HG02571 (cell line): ENCODE measurements around the gene MINDY1.

Source experiments
- ATAC-seq: cut with Tn5 transposase; IDR thresholded peaks from one replicate; pipeline ENCODE4 v1.9.1; 2021; ENCODE audit warnings: mild to moderate bottlenecking, moderate library complexity; ENCODE audit not compliant: unreplicated experiment

The MINDY1 gene

DNA sequence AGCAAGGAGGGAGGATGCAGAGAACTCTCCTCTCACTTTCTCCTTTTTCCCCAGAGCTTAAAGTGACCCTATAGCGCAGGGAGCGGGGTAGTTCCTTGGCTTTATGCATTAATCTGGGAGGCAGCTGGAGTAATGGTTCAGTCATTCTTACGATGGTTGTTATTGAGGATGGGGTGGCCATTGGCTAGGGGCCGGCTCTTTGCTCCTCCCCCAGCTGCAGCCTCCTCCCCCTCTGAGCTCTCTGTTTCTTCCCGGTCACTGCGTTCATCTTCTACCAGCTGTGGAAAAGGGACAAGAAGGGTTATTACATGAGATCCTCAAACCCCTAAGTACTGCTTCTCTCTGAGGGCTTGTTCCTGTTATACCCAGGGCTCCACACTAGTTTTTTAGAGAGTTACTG lies 40.7 kb downstream of the MINDY1 start:
- no peak for ATAC-seq

DNA sequence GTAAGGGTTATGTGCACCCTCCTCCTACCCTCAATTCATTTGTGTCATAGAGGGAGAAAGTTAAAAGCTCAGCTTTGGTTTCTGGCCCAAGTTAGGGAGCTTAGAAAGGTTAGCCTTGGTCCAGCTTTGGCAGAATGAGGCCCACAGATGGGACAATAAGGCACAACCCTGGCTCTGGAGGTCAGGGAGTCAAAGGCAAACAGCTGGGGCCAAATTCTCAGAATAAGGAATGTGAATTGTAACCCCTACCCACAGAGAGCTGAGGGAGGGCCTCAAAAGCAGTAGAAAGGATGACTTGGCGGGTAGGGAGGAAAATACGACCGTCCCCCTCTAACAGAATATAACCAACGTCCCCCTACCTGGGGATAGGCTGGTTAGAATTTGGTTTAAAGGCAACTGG lies 41.1 kb downstream of the MINDY1 start:
- no peak for ATAC-seq

DNA sequence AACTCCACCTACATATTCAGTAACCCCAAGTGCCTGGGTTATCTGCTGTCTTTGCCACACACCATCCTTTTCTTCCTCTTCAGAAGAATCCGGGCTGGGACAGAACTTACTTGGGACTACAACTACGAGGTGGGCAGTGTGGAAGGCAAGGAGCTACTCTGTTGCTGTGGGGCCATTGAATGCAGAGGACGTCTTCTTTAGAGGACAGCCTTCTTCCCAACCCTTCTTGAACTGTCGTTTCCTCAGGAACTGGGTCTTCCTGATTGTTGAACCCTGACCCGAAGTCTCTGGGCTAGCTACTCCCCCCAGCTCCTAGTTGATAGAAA lies 42.6 kb downstream of the MINDY1 start:
- ATAC-seq, result no peak

DNA sequence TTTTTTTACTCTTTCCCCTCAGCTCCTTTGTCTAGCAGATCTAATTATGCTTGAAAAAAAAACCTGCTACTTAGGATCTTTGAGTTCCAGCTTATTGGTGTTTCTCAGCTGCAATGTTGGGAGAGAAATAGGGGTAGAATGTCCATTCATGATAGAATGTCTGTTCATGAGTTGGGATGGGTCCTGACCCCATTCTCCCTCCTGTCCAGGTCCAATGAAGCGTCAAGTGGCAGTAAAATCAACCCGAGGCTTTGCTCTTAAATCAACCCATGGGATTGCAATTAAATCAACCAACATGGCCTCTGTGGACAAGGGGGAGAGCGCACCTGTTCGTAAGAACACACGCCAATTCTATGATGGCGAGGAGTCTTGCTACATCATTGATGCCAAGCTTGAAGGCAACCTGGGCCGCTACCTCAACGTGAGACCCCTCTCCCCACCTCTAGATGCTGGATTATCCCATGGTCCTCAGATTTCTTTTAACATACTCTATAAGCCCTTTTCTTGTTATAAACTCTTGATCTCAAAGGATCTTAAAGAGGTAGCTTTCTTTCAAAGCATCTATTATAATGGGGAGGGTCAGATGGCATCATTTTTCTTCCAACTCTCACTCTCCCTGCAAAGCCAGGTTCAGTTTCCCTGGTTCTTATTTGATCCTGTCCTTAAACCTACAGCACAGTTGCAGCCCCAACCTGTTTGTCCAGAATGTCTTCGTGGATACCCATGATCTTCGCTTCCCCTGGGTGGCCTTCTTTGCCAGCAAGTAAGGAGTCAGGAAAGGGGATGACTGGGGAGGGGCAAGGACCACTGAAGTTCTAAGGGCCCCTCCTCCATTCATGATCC lies 43.2 kb downstream of the MINDY1 start:
- ATAC-seq, result no peak

DNA sequence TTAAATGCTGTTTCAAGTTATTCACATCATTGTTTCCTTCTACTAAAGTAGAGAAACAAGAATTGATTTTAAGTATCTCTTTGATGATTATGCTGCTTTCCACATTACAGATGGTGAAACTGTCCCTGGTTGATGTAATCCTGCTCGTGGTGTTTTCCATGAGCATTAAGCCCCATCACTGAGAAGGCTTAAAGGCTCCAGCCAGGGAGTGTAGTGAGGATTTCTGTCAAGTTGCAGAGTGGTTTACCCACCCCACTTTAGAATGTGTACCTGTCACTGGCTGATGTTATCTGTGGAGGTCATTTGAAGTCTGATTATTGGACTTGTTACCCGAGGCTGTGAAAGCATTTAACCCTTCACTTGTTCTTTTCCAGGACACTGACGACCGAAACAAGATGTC lies 44.9 kb downstream of the MINDY1 start:
- no peak for ATAC-seq

DNA sequence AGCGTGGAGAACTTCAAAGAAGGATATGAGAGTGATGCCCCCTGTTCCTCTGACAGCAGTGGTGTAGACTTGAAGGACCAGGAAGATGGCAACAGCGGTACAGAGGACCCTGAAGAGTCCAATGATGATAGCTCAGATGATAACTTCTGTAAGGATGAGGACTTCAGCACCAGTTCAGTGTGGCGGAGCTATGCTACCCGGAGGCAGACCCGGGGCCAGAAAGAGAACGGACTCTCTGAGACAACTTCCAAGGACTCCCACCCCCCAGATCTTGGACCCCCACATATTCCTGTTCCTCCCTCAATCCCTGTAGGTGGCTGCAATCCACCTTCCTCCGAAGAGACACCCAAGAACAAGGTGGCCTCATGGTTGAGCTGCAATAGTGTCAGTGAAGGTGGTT lies 46.1 kb downstream of the MINDY1 start:
- ATAC-seq, result no peak

DNA sequence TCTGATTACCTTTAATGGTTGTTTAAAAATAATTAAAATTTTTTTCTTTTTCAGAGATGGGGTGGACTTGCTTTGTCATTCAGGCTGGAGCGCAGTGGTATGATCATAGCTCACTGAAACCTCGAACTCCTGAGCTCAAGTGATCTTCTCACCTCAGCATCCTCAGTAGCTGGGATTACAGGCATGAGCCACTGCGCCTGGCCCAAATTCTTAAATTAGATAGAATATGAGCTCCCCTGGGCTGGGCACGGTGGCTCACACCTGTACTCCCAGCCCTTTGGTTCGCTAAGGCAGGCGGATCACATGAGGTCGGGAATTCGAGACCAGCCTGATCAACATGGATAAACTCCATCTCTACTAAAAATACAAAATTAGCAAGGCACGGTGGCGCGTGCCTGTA lies 49.0 kb downstream of the MINDY1 start:
- ATAC-seq, result no peak

DNA sequence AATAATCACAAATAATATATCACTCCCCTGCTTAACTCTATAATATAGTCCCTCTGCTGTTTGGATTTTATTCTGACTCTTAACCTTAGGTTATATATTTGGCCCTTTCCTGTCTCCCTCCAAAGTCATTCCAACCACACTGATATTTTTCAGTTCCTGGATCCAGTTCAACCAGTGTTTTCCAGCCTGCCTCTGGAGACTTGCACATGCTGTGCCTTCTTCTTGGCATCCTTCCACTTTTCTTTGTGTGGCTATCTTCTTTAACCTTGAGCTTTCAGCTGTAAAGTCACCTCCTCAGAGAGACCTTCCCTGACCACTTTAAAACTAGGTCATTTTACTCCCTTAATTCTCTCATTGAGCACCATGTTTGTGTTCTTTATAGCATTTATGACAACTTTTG lies 51.4 kb downstream of the MINDY1 start:
- ATAC-seq, result no peak

DNA sequence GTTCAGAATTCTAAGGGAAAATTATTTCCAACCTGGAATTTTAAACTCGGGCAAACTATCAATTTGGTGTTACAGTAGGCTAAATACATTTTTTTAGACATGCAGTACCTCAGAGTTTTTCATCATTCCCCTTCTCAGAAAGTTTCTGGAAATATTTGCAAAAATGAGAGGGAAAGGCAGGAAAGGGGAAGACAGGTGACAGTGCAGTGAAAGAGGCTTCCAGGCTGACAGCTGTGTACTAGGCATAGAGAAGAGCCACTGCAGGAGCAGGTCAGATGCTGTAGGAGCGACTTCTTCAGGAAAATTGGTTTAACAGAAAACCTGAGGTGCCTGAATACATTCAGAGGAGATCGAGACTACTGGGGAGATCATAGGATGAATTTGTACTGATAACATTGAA lies 52.0 kb downstream of the MINDY1 start:
- ATAC-seq, result no peak
